Mesenchymal stem cell (in vitro differentiated cells and primary cell): ENCODE measurements around the gene COL28A1.
A peak's percentile ranks its signal among the peaks of the same experiment; 100 is the strongest.

Experiments
- DNase-seq: peaks from one replicate; pipeline ENCODE4 v3.0.0-alpha.2; 2013
- H2AFZ ChIP-seq: one replicate; pipeline ENCODE4 v1.6.1; 2013; ENCODE audit warnings: low read depth, mild to moderate bottlenecking, control low read depth, inconsistent platforms, low read length, moderate library complexity
- H2AK5ac ChIP-seq: 2 replicates; pipeline ENCODE4 v1.6.1; 2013; ENCODE audit warnings: low read length, moderate library complexity, mild to moderate bottlenecking, inconsistent platforms; ENCODE audit not compliant: severe bottlenecking
- H2BK120ac ChIP-seq: one replicate; pipeline ENCODE4 v1.6.1; 2013; ENCODE audit warnings: low read depth, mild to moderate bottlenecking, inconsistent platforms, low read length, moderate library complexity
- H2BK12ac ChIP-seq, 2 experiments: one replicate each; pipeline ENCODE4 v1.6.1; 2013; ENCODE audit warnings: inconsistent platforms in 2 of 2, low read length in 2 of 2, mild to moderate bottlenecking in 2 of 2, moderate library complexity in 2 of 2, control low read depth in 1 of 2
- H2BK15ac ChIP-seq: one replicate; pipeline ENCODE4 v1.6.1; 2013; ENCODE audit warnings: mild to moderate bottlenecking, low read depth, inconsistent platforms; ENCODE audit not compliant: poor library complexity, severe bottlenecking
- H2BK5ac ChIP-seq: 2 replicates; pipeline ENCODE4 v1.6.1; 2013; ENCODE audit warnings: low read depth, mild to moderate bottlenecking, low read length, control low read depth, inconsistent platforms; ENCODE audit not compliant: poor library complexity, severe bottlenecking
- H3K14ac ChIP-seq, 2 experiments: one replicate each; pipeline ENCODE4 v1.6.1; 2013; ENCODE audit warnings: inconsistent platforms in 2 of 2, low read length in 2 of 2, control low read depth in 1 of 2, mild to moderate bottlenecking in 1 of 2, moderate library complexity in 1 of 2
- H3K18ac ChIP-seq, 2 experiments: one replicate each; pipeline ENCODE4 v1.6.1; 2013; ENCODE audit warnings: inconsistent platforms in 2 of 2, low read length in 2 of 2, control low read depth in 1 of 2, low read depth in 1 of 2, mild to moderate bottlenecking in 1 of 2
- H3K23ac ChIP-seq, 2 experiments: one replicate each; pipeline ENCODE4 v1.6.1; 2013; ENCODE audit warnings: inconsistent platforms in 2 of 2, low read length in 2 of 2, mild to moderate bottlenecking in 2 of 2, moderate library complexity in 2 of 2, control low read depth in 1 of 2
- H3K27ac ChIP-seq: 2 replicates; pipeline ENCODE4 v1.5.1; 2013; ENCODE audit warnings: mild to moderate bottlenecking, moderate library complexity, low read length, control low read depth, inconsistent platforms; ENCODE audit not compliant: poor library complexity, severe bottlenecking
- H3K27me3 ChIP-seq, 2 experiments: 2 replicates each; pipeline versions ENCODE4 v1.6.1 to v1.7.0; 2013; ENCODE audit warnings: low read length in 2 of 2, mild to moderate bottlenecking in 2 of 2, moderate library complexity in 2 of 2, control low read depth in 1 of 2, inconsistent platforms in 1 of 2; ENCODE audit not compliant: control insufficient read depth in 1 of 2, insufficient read depth in 1 of 2
- H3K36me3 ChIP-seq, 2 experiments: 2 replicates each; pipeline versions ENCODE4 v1.6.1 to v1.7.0; 2013; ENCODE audit warnings: low read length in 2 of 2, control low read depth in 1 of 2, inconsistent platforms in 1 of 2, low read depth in 1 of 2, mild to moderate bottlenecking in 1 of 2; ENCODE audit not compliant: insufficient read depth in 2 of 2, control insufficient read depth in 1 of 2
- H3K4ac ChIP-seq, 2 experiments: one replicate each; pipeline ENCODE4 v1.6.1; 2013; ENCODE audit warnings: inconsistent platforms in 2 of 2, low read length in 2 of 2, mild to moderate bottlenecking in 2 of 2, moderate library complexity in 2 of 2, control low read depth in 1 of 2, low read depth in 1 of 2
- H3K4me1 ChIP-seq: 2 replicates; pipeline ENCODE4 v1.6.1; 2013; ENCODE audit warnings: low read depth, low read length, control low read depth; ENCODE audit not compliant: control insufficient read depth, insufficient read depth
- H3K4me2 ChIP-seq: 2 replicates; pipeline ENCODE4 v1.6.1; 2013; ENCODE audit warnings: low read length, mild to moderate bottlenecking, inconsistent platforms; ENCODE audit not compliant: poor library complexity, severe bottlenecking
- H3K4me3 ChIP-seq, 2 experiments: 2 replicates each; pipeline versions ENCODE4 v1.5.1 to v1.7.0; 2013; ENCODE audit warnings: low read length in 2 of 2, mild to moderate bottlenecking in 2 of 2, control low read depth in 1 of 2, low read depth in 1 of 2; ENCODE audit not compliant: insufficient read depth in 1 of 2
- H3K79me1 ChIP-seq: replicated peaks from 2 replicates; pipeline ENCODE4 v1.6.1; 2013; ENCODE audit warnings: mild to moderate bottlenecking, control low read depth, low read length, inconsistent platforms; ENCODE audit not compliant: poor library complexity, severe bottlenecking
- H3K9ac ChIP-seq: 2 replicates; pipeline ENCODE4 v1.7.0; 2013; ENCODE audit warnings: mild to moderate bottlenecking, low read length, moderate library complexity
- H3K9me3 ChIP-seq: 2 replicates; pipeline ENCODE4 v1.7.0; 2013; ENCODE audit warnings: mild to moderate bottlenecking, low read length; ENCODE audit not compliant: control insufficient read depth
- H4K8ac ChIP-seq: one replicate; pipeline ENCODE4 v1.6.1; 2013; ENCODE audit warnings: inconsistent platforms, mild to moderate bottlenecking, low read length, moderate library complexity
- H4K91ac ChIP-seq: one replicate; pipeline ENCODE4 v1.6.1; 2013; ENCODE audit warnings: mild to moderate bottlenecking, low read length, inconsistent platforms
- WGBS: methylation state at CpG from one replicate; pipeline ENCODE4 v1.1.7; 2013; ENCODE audit warnings: mixed read lengths; 5-methylcytosine and 5-hydroxymethylcytosine counted together

The COL28A1 gene

GRCh38 chr7:7327423-7327822 lies 208.2 kb downstream of the COL28A1 start:
- no peak overlapping the region for H2BK15ac ChIP-seq
- no peak overlapping the region for H4K91ac ChIP-seq
- no peaks in the 10 kb centered on the region for H3K36me3 ChIP-seq
- no peak overlapping the region for H3K4ac ChIP-seq
- H3K23ac ChIP-seq: no peak overlapping the region
- no peak overlapping the region for H3K9ac ChIP-seq
- no peaks in the 10 kb centered on the region for H3K9me3 ChIP-seq
- peaks cover 0 to 73% of the 10 kb centered on the region in 2 experiments for H3K27me3 ChIP-seq
- no peaks in the 10 kb centered on the region for H3K79me1 ChIP-seq
- no peak overlapping the region for H4K8ac ChIP-seq
- H3K4me1 ChIP-seq: peaks cover 6% of the 10 kb centered on the region
- no peak overlapping the region for H2BK12ac ChIP-seq
- no peak overlapping the region for H3K4me3 ChIP-seq
- H2AFZ ChIP-seq: no peak overlapping the region
- no peak overlapping the region for H3K14ac ChIP-seq
- H3K4me2 ChIP-seq: no peak overlapping the region
- no peak overlapping the region for H3K18ac ChIP-seq
- DNase-seq: no peak
- whole genome bisulfite sequencing: 67% methylated on average over 1 of the region's 2 CpGs
- no peak overlapping the region for H3K27ac ChIP-seq
- H2BK120ac ChIP-seq: no peak overlapping the region
- H2BK5ac ChIP-seq: no peak overlapping the region
- no peak overlapping the region for H2AK5ac ChIP-seq

DNA sequence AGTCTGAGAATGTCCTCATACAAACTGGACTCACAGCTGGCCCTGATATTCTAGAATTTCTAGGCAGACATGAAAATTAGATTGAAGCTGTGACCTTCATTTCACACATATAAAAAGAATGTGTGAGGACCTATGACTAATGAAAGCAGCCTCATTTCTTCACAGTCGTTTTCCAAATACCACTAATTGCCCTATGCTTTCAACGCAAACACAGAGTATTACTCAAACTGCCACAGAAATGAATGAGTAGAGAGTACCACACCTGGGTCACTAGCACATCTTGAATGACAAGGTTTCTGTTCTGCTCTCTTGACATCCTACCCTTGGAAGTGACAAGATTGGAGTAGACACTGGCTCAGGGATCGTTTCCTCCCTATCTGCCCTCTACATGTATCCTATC lies 211.0 kb downstream of the COL28A1 start:
- no peak overlapping the region for H2BK5ac ChIP-seq
- peaks cover 13% of the 10 kb centered on the region for H3K4me1 ChIP-seq
- no peak overlapping the region for H3K4me2 ChIP-seq
- H4K91ac ChIP-seq: no peak overlapping the region
- H3K27me3 ChIP-seq: peaks cover 0 to 56% of the 10 kb centered on the region in 2 experiments
- H2BK12ac ChIP-seq: no peak overlapping the region
- no peak for DNase-seq
- H3K9me3 ChIP-seq: no peaks in the 10 kb centered on the region
- no peak overlapping the region for H3K23ac ChIP-seq
- H3K27ac ChIP-seq: no peak overlapping the region
- H2AFZ ChIP-seq: no peak overlapping the region
- H4K8ac ChIP-seq: no peak overlapping the region
- no peak overlapping the region for H2BK120ac ChIP-seq
- no peak overlapping the region for H3K4me3 ChIP-seq
- no peaks in the 10 kb centered on the region for H3K79me1 ChIP-seq
- H3K36me3 ChIP-seq: no peaks in the 10 kb centered on the region
- H2BK15ac ChIP-seq: no peak overlapping the region
- H3K9ac ChIP-seq: no peak overlapping the region
- 78% methylated on average over 3 of the region's 3 CpGs for WGBS
- no peak overlapping the region for H3K14ac ChIP-seq
- H3K4ac ChIP-seq: no peak overlapping the region
- no peak overlapping the region for H2AK5ac ChIP-seq
- no peak overlapping the region for H3K18ac ChIP-seq

- no peak overlapping the region for H2BK5ac ChIP-seq
- no peaks in the 10 kb centered on the region for H3K79me1 ChIP-seq
- H3K14ac ChIP-seq: no peak overlapping the region
- H4K91ac ChIP-seq: no peak overlapping the region
- no peak overlapping the region for H4K8ac ChIP-seq
- no peak overlapping the region for H2BK120ac ChIP-seq
- H3K18ac ChIP-seq: no peak overlapping the region
- no peak overlapping the region for H2AK5ac ChIP-seq
- H3K36me3 ChIP-seq: no peaks in the 10 kb centered on the region
- WGBS: 79% methylated on average over 1 of the region's 2 CpGs
- H3K23ac ChIP-seq: no peak overlapping the region
- peaks cover 0 to 52% of the 10 kb centered on the region in 2 experiments for H3K27me3 ChIP-seq
- H2BK15ac ChIP-seq: no peak overlapping the region
- peaks cover 13% of the 10 kb centered on the region for H3K4me1 ChIP-seq
- no peak overlapping the region for H3K9ac ChIP-seq
- no peak for DNase-seq
- no peak overlapping the region for H3K4me2 ChIP-seq
- no peak overlapping the region for H2AFZ ChIP-seq
- H3K27ac ChIP-seq: no peak overlapping the region
- H3K4me3 ChIP-seq: no peak overlapping the region
- H3K4ac ChIP-seq: no peak overlapping the region
- H3K9me3 ChIP-seq: no peaks in the 10 kb centered on the region
- no peak overlapping the region for H2BK12ac ChIP-seq
Measured at GRCh38 chr7:7323921-7324320, 211.8 kb downstream of the COL28A1 start.

DNA sequence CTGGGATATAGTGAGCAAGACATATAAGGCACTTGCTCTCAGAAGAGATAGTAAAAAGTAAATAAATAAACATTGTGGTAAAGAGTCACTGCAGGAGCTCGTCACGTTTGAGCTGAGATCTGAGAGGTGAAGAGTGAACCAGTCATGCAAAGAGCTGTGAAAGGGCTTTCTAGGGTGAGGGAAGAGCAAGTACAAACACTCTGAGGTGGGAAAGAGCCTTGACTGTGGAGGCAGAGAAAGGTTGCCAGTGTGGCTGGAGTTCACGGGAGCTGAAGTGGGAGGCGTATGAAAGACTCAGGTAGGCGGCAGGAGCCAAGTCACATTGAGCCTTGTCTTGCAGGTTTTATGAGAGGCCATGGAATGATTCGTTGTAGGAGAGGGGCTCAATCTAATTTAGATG lies 212.3 kb downstream of the COL28A1 start:
- H2BK12ac ChIP-seq: no peak overlapping the region
- no peak overlapping the region for H2BK15ac ChIP-seq
- H2BK120ac ChIP-seq: no peak overlapping the region
- no peak overlapping the region for H2BK5ac ChIP-seq
- H3K79me1 ChIP-seq: no peaks in the 10 kb centered on the region
- no peak overlapping the region for H3K9ac ChIP-seq
- no peaks in the 10 kb centered on the region for H3K9me3 ChIP-seq
- H3K36me3 ChIP-seq: no peaks in the 10 kb centered on the region
- H2AK5ac ChIP-seq: no peak overlapping the region
- H4K91ac ChIP-seq: no peak overlapping the region
- no peak overlapping the region for H3K4ac ChIP-seq
- no peak overlapping the region for H3K4me3 ChIP-seq
- peaks cover 0 to 53% of the 10 kb centered on the region in 2 experiments for H3K27me3 ChIP-seq
- 53% methylated on average over 6 of the region's 6 CpGs for WGBS
- H3K27ac ChIP-seq: no peak overlapping the region
- H4K8ac ChIP-seq: no peak overlapping the region
- no peak overlapping the region for H3K18ac ChIP-seq
- H3K4me1 ChIP-seq: peaks cover 13% of the 10 kb centered on the region
- no peak overlapping the region for H2AFZ ChIP-seq
- DNase-seq: peak; percentile 12
- no peak overlapping the region for H3K23ac ChIP-seq
- H3K14ac ChIP-seq: no peak overlapping the region
- H3K4me2 ChIP-seq: no peak overlapping the region
